ENCODE measurements around the gene PPP2R2B.

Gene PPP2R2B

GRCh38 chr5:146620669-146621051 lies 257.9 kb downstream of the PPP2R2B start:
- TF ChIP-seq, protein P1, sequence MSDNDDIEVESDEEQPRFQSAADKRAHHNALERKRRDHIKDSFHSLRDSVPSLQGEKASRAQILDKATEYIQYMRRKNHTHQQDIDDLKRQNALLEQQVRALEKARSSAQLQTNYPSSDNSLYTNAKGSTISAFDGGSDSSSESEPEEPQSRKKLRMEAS (IDR thresholded peaks at IDR 0.05): no peak
- TF ChIP-seq EP300 (IDR thresholded peaks at IDR 0.05; ENCODE audit: borderline replicate concordance): no peak
- no peak for TF ChIP-seq RAD21 (IDR thresholded peaks at IDR 0.05; ENCODE audit: low read depth)
- TF ChIP-seq USF1 (IDR thresholded peaks at IDR 0.05): no peak
- TF ChIP-seq, protein P2, sequence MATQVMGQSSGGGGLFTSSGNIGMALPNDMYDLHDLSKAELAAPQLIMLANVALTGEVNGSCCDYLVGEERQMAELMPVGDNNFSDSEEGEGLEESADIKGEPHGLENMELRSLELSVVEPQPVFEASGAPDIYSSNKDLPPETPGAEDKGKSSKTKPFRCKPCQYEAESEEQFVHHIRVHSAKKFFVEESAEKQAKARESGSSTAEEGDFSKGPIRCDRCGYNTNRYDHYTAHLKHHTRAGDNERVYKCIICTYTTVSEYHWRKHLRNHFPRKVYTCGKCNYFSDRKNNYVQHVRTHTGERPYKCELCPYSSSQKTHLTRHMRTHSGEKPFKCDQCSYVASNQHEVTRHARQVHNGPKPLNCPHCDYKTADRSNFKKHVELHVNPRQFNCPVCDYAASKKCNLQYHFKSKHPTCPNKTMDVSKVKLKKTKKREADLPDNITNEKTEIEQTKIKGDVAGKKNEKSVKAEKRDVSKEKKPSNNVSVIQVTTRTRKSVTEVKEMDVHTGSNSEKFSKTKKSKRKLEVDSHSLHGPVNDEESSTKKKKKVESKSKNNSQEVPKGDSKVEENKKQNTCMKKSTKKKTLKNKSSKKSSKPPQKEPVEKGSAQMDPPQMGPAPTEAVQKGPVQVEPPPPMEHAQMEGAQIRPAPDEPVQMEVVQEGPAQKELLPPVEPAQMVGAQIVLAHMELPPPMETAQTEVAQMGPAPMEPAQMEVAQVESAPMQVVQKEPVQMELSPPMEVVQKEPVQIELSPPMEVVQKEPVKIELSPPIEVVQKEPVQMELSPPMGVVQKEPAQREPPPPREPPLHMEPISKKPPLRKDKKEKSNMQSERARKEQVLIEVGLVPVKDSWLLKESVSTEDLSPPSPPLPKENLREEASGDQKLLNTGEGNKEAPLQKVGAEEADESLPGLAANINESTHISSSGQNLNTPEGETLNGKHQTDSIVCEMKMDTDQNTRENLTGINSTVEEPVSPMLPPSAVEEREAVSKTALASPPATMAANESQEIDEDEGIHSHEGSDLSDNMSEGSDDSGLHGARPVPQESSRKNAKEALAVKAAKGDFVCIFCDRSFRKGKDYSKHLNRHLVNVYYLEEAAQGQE (IDR thresholded peaks at IDR 0.05; ENCODE audit: low read depth): no peak
- no peak for TF ChIP-seq TCF12 (IDR thresholded peaks at IDR 0.05; ENCODE audit: low read depth)
- TF ChIP-seq TEAD4 (IDR thresholded peaks at IDR 0.05): no peak
- TF ChIP-seq NFIC (IDR thresholded peaks at IDR 0.05): no peak
- TF ChIP-seq FOXM1 (IDR thresholded peaks at IDR 0.05; ENCODE audit: borderline replicate concordance, low read depth): no peak
- no peak for TF ChIP-seq CREB1 (IDR thresholded peaks at IDR 0.05; ENCODE audit: low read depth)
- no peak for TF ChIP-seq CEBPB (IDR thresholded peaks at IDR 0.05)
- no peak for TF ChIP-seq EGR1 (IDR thresholded peaks at IDR 0.05)

DNA sequence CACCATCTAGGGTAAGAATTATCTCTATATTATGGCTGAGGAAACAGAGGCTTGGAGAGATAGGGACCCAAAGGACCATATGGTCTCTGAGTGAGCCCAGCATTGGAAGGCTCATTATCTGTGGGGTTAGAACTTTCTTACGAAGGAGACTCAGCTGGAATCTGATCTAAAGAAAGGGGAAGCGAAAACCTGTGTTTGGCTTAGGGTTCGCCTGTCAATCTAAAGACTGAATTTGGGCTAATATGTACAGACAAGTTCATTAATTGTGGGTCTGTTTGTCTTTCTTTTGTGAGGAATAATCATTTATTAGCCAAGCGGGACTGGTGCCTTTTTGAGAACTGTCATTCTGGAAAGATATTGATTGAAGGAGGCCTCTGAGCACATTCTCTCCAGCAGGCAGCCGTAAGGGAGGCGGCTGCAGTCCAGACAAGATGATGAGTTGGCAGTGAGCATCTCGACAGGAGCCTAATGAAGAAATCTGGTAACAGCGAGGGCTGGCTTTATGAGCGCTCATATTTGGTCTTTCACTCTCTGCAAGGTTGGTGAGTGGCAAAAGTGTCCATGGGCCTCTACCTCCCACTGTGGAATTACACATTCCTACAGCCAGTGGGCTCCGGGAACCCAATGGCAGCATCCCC lies 258.4 kb downstream of the PPP2R2B start:
- TF ChIP-seq EGR1 (IDR thresholded peaks at IDR 0.05): no peak
- no peak for TF ChIP-seq YY1 (IDR thresholded peaks at IDR 0.05; ENCODE audit: low read depth)
- no peak for TF ChIP-seq ZBTB7A (IDR thresholded peaks at IDR 0.05; ENCODE audit: low read depth)
- TF ChIP-seq RAD21 (IDR thresholded peaks at IDR 0.05; ENCODE audit: low read depth): no peak
- no peak for TF ChIP-seq USF1 (IDR thresholded peaks at IDR 0.05)
- TF ChIP-seq, protein P1 (IDR thresholded peaks at IDR 0.05): no peak
- no peak for TF ChIP-seq NFIC (IDR thresholded peaks at IDR 0.05)
- no peak for TF ChIP-seq CREB1 (IDR thresholded peaks at IDR 0.05; ENCODE audit: low read depth)
- TF ChIP-seq EP300 (IDR thresholded peaks at IDR 0.05; ENCODE audit: borderline replicate concordance): no peak
- no peak for TF ChIP-seq TAF1 (IDR thresholded peaks at IDR 0.05; ENCODE audit: low read depth)
- no peak for TF ChIP-seq TCF12 (IDR thresholded peaks at IDR 0.05; ENCODE audit: low read depth)
- no peak for TF ChIP-seq CEBPB (IDR thresholded peaks at IDR 0.05)
- TF ChIP-seq, protein P2 (IDR thresholded peaks at IDR 0.05; ENCODE audit: low read depth): no peak
- TF ChIP-seq TEAD4 (IDR thresholded peaks at IDR 0.05): no peak
- no peak for TF ChIP-seq FOXM1 (IDR thresholded peaks at IDR 0.05; ENCODE audit: borderline replicate concordance, low read depth)

DNA sequence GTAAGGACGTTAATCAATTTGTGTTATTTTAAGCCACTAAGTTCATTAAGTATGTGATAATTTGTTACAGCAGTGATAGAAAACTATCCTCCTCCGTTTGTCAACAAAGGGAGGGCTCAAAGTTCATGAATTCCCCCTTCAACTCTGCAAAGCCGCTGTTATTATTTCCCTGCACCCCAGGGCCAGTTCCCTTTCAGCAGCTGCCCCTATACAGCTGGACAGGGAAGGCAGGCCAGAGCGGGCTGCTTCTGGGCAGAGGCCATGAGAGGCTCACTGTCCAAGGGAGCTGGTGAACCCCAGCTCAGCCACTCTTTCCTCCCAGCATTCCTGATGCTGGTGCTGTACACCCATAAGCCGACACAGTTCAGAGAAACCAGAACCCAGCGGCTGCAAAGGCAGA lies 260.1 kb downstream of the PPP2R2B start:
- TF ChIP-seq FOXM1 (IDR thresholded peaks at IDR 0.05; ENCODE audit: borderline replicate concordance, low read depth) (no peak), TCF12 (IDR thresholded peaks at IDR 0.05; ENCODE audit: low read depth) (no peak), ZBTB7A (IDR thresholded peaks at IDR 0.05; ENCODE audit: low read depth) (no peak), EP300 (IDR thresholded peaks at IDR 0.05; ENCODE audit: borderline replicate concordance) (no peak), RAD21 (IDR thresholded peaks at IDR 0.05; ENCODE audit: low read depth) (no peak), YY1 (IDR thresholded peaks at IDR 0.05; ENCODE audit: low read depth) (no peak), USF1 (IDR thresholded peaks at IDR 0.05) (no peak), TAF1 (IDR thresholded peaks at IDR 0.05; ENCODE audit: low read depth) (no peak), TEAD4 (IDR thresholded peaks at IDR 0.05) (no peak), NFIC (IDR thresholded peaks at IDR 0.05) (no peak), CREB1 (IDR thresholded peaks at IDR 0.05; ENCODE audit: low read depth) (no peak), EGR1 (IDR thresholded peaks at IDR 0.05) (no peak)
- TF ChIP-seq, protein P1 (IDR thresholded peaks at IDR 0.05): no peak
- TF ChIP-seq, protein P2 (IDR thresholded peaks at IDR 0.05; ENCODE audit: low read depth): no peak
